H1 (cell line): ENCODE measurements around the gene BABAM2. TPM values are rescaled to one million over a fixed set of nuclear protein-coding genes. Genes with fewer than 3 reads are reported as not detected.

ENCODE experiments used
- CTCF ChIA-PET: fragments of 300-600 bp; sonication (Branson Sonifier 250); formaldehyde crosslinking; loops from one replicate; lab custom pipeline; 2021; ENCODE audit not compliant: partially characterized antibody; lab: Charles Lee
- POLR2A ChIA-PET: fragments of 300-600 bp; sonication (Branson Sonifier 250); formaldehyde crosslinking; loops from one replicate; lab custom pipeline; 2021; ENCODE audit warnings: inconsistent platforms; ENCODE audit not compliant: partially characterized antibody; lab: Charles Lee
- DNase-seq, 2 experiments: peaks; one replicate each; pipeline versions ENCODE4 v3.0.0 to v3.0.0-alpha.2; 2010 to 2022; ENCODE audit warnings: low spot score in 2 of 2, low read depth in 1 of 2, mixed read lengths in 1 of 2
- FAIRE-seq: peaks from 2 replicates; lab custom pipeline; 2011; peaks lifted over from hg19 to GRCh38; lab: Jason Lieb, UNC
- H2AFZ ChIP-seq: 2 replicates; pipeline ENCODE4 v1.8.1; 2012; ENCODE audit warnings: low read length, inconsistent platforms
- H2AK5ac ChIP-seq: 2 replicates; pipeline ENCODE4 v1.6.1; 2013; ENCODE audit warnings: low read depth, low read length
- H2BK120ac ChIP-seq: replicated peaks from 2 replicates; pipeline ENCODE3; 2013; ENCODE audit warnings: low read depth, low read length, inconsistent platforms
- H2BK12ac ChIP-seq: 2 replicates; pipeline ENCODE4 v1.6.1; 2013; ENCODE audit warnings: low read depth, low read length
- H2BK15ac ChIP-seq: 2 replicates; pipeline ENCODE4 v1.6.1; 2013; ENCODE audit warnings: low read length
- H2BK20ac ChIP-seq: 2 replicates; pipeline ENCODE4 v1.6.1; 2013; ENCODE audit warnings: low read length
- H2BK5ac ChIP-seq: 2 replicates; pipeline ENCODE4 v1.6.1; 2013; ENCODE audit warnings: low read depth, low read length
- H3K14ac ChIP-seq: 2 replicates; pipeline ENCODE4 v1.6.1; 2013; ENCODE audit warnings: inconsistent platforms; ENCODE audit not compliant: insufficient read length
- H3K18ac ChIP-seq: 2 replicates; pipeline ENCODE4 v1.6.1; 2013; ENCODE audit warnings: low read length; ENCODE audit errors: extremely low read depth
- H3K23ac ChIP-seq: 2 replicates; pipeline ENCODE4 v1.6.1; 2013; ENCODE audit warnings: inconsistent platforms; ENCODE audit not compliant: insufficient read length
- H3K23me2 ChIP-seq: 2 replicates; pipeline ENCODE4 v1.6.1; 2013; ENCODE audit warnings: low read depth, low read length
- H3K27ac ChIP-seq: 2 replicates; pipeline ENCODE4 v1.6.1; 2011; ENCODE audit warnings: low read depth, low read length, inconsistent platforms
- H3K27me3 ChIP-seq, 4 experiments: replicated peaks in 1 of 4; 1 replicate in 1 of 4; 2 replicates in 3 of 4; pipeline versions ENCODE4 v1.6.1 to v1.8.1; 2011 to 2013; ENCODE audit warnings: low read length in 3 of 4, mild to moderate bottlenecking in 3 of 4, inconsistent platforms in 2 of 4, mixed read lengths in 2 of 4, moderate library complexity in 1 of 4; ENCODE audit not compliant: control insufficient read depth in 3 of 4, insufficient read depth in 3 of 4; ENCODE audit errors: extremely low read depth in 1 of 4
- H3K36me3 ChIP-seq, 4 experiments: 2 replicates each; pipeline versions ENCODE4 v1.6.1 to v1.8.1; 2011 to 2013; ENCODE audit warnings: mild to moderate bottlenecking in 4 of 4, low read length in 3 of 4, moderate library complexity in 2 of 4, control low read depth in 1 of 4, inconsistent platforms in 1 of 4; ENCODE audit not compliant: insufficient read depth in 4 of 4, control insufficient read depth in 2 of 4
- H3K4ac ChIP-seq: replicated peaks from 2 replicates; pipeline ENCODE3; 2013; ENCODE audit warnings: low read length, low read depth, mixed read lengths, inconsistent platforms; ENCODE audit not compliant: insufficient read length
- H3K4me1 ChIP-seq, 4 experiments: replicated peaks in 1 of 4; 1 replicate in 1 of 4; 2 replicates in 3 of 4; pipeline versions ENCODE4 v1.6.1 to v1.8.1; 2011 to 2013; ENCODE audit warnings: low read length in 3 of 4, inconsistent platforms in 2 of 4, mixed read lengths in 1 of 4; ENCODE audit not compliant: insufficient read depth in 4 of 4, control insufficient read depth in 3 of 4
- H3K4me2 ChIP-seq, 2 experiments: 2 replicates each; pipeline versions ENCODE4 v1.6.1 to v1.8.1; 2011 to 2013; ENCODE audit warnings: low read depth in 2 of 2, low read length in 2 of 2, control low read depth in 1 of 2, inconsistent platforms in 1 of 2, mild to moderate bottlenecking in 1 of 2; ENCODE audit not compliant: insufficient read depth in 1 of 2
- H3K4me3 ChIP-seq, 4 experiments: fragments of 200-600, 300-600 bp in 1 of 4; sonication (generic), shearing (Covaris generic), sonication (Bioruptor Twin) in 1 of 4; 2 replicates each; pipeline versions ENCODE4 v1.5.1 to v1.8.1; 2011 to 2016; ENCODE audit warnings: low read length in 4 of 4, low read depth in 3 of 4, control low read depth in 2 of 4, inconsistent platforms in 2 of 4, mild to moderate bottlenecking in 2 of 4, mixed read lengths in 1 of 4, moderate library complexity in 1 of 4; ENCODE audit not compliant: insufficient read depth in 2 of 4; ENCODE audit errors: extremely low read depth in 1 of 4
- H3K56ac ChIP-seq: replicated peaks from 2 replicates; pipeline ENCODE3; 2013; ENCODE audit warnings: low read depth, mild to moderate bottlenecking, mixed read lengths, low read length, inconsistent platforms; ENCODE audit not compliant: insufficient read length
- H3K79me1 ChIP-seq: 2 replicates; pipeline ENCODE4 v1.6.1; 2013; ENCODE audit warnings: low read depth, low read length, control low read depth
- H3K79me2 ChIP-seq, 2 experiments: 2 replicates each; pipeline versions ENCODE4 v1.6.1 to v1.8.1; 2012 to 2013; ENCODE audit warnings: low read length in 2 of 2, mild to moderate bottlenecking in 2 of 2, inconsistent platforms in 1 of 2; ENCODE audit not compliant: insufficient read depth in 2 of 2, control insufficient read depth in 1 of 2
- H3K9ac ChIP-seq, 4 experiments: replicated peaks in 1 of 4; 1 replicate in 1 of 4; 2 replicates in 3 of 4; pipeline versions ENCODE4 v1.6.1 to v1.8.1; 2011 to 2013; ENCODE audit warnings: low read depth in 3 of 4, low read length in 3 of 4, control low read depth in 2 of 4, mild to moderate bottlenecking in 2 of 4, moderate library complexity in 2 of 4, inconsistent platforms in 1 of 4; ENCODE audit errors: extremely low read depth in 1 of 4
- H3K9me3 ChIP-seq, 2 experiments: 2 replicates each; pipeline versions ENCODE4 v1.6.1 to v1.8.1; 2012 to 2013; ENCODE audit warnings: mild to moderate bottlenecking in 2 of 2, moderate library complexity in 2 of 2, control low read depth in 1 of 2, inconsistent platforms in 1 of 2, low read depth in 1 of 2, low read length in 1 of 2, mixed read lengths in 1 of 2; ENCODE audit not compliant: insufficient read depth in 2 of 2
- H4K20me1 ChIP-seq, 2 experiments: replicated peaks in 1 of 2; 2 replicates each; pipeline versions ENCODE3 to v1.8.1; 2011 to 2013; ENCODE audit warnings: inconsistent platforms in 2 of 2, low read length in 2 of 2, mild to moderate bottlenecking in 1 of 2; ENCODE audit not compliant: insufficient read depth in 2 of 2, control insufficient read depth in 1 of 2
- H4K5ac ChIP-seq: 2 replicates; pipeline ENCODE4 v1.6.1; 2013; ENCODE audit warnings: low read length, low read depth, mixed read lengths, inconsistent platforms; ENCODE audit not compliant: insufficient read length
- H4K8ac ChIP-seq: 2 replicates; pipeline ENCODE4 v1.8.0; 2013; ENCODE audit warnings: mild to moderate bottlenecking, moderate library complexity, low read length, inconsistent platforms; ENCODE audit not compliant: insufficient read depth; ENCODE audit errors: extremely low read depth
- H4K91ac ChIP-seq: replicated peaks from 2 replicates; pipeline ENCODE3; 2013; ENCODE audit warnings: low read length, mixed read lengths, inconsistent platforms; ENCODE audit not compliant: insufficient read length
- CBX5 ChIP-seq: fragments of 300-800, 300-1000 bp; sonication (generic); IDR thresholded peaks from 2 replicates; pipeline ENCODE4 v1.7.1; 2016; ENCODE audit warnings: antibody characterized with exemption, low read length, low read depth
- CHD2 ChIP-seq: IDR thresholded peaks from 2 replicates; pipeline ENCODE4 v1.6.1; 2012; ENCODE audit warnings: low read length, improper control_type of control experiment
- GTF2F1 ChIP-seq: IDR thresholded peaks from 2 replicates; pipeline ENCODE4 v1.6.1; 2012; ENCODE audit warnings: low read depth, low read length, improper control_type of control experiment, borderline replicate concordance
- HDAC2 ChIP-seq, 2 experiments: fragments of 300-600 bp in 1 of 2; sonication (generic) in 1 of 2; IDR thresholded peaks; 2 replicates each; pipeline ENCODE4 v1.6.1; 2011 to 2012; ENCODE audit warnings: low read depth in 2 of 2, low read length in 2 of 2, mild to moderate bottlenecking in 2 of 2, moderate library complexity in 2 of 2, borderline replicate concordance in 1 of 2, inconsistent platforms in 1 of 2
- KDM4A ChIP-seq: IDR thresholded peaks from one replicate; pipeline ENCODE4 v1.7.1; 2012; ENCODE audit warnings: low read depth, mild to moderate bottlenecking, moderate library complexity, low read length, inconsistent platforms; ENCODE audit not compliant: severe bottlenecking
- TAF7 ChIP-seq: optimal IDR thresholded peaks from 2 replicates; pipeline ENCODE3; 2011; ENCODE audit warnings: low read depth, mild to moderate bottlenecking, inconsistent platforms, low read length, moderate library complexity, borderline replicate concordance
- WGBS, 2 experiments: shearing (Covaris generic) in 1 of 2; methylation state at CpG; one replicate each; pipeline versions ENCODE4 v1.1.6 to v1.1.7; 2013 to 2015; ENCODE audit warnings: low lambda C conversion rate in 2 of 2, mixed read lengths in 2 of 2, inconsistent platforms in 1 of 2, low coverage in 1 of 2, missing lambda C conversion rate in 1 of 2; ENCODE audit not compliant: insufficient replicate concordance in 2 of 2, insufficient coverage in 1 of 2, insufficient read length in 1 of 2; ENCODE audit errors: extremely low coverage in 1 of 2, missing lambda C conversion rate in 1 of 2; 5-methylcytosine and 5-hydroxymethylcytosine counted together
- polyA plus RNA-seq, 7 experiments: library from polyadenylated mRNA; depleted of rRNA in 3 of 7; stranded (reverse) in 5 of 7; unstranded in 2 of 7; fragments of >200 nt in 5 of 7; fragments of 200-250 nt in 2 of 7; gene quantifications; 1 replicate in 5 of 7; 2 replicates in 1 of 7; 4 replicates in 1 of 7; pipeline versions ENCODE4 v1.2.1 to v1.2.3, GENCODE V29; 2011 to 2013; ENCODE audit warnings: missing spikeins in 2 of 7, mixed read lengths in 2 of 7
- total RNA-seq: library from RNA; stranded (reverse); fragmentation: NEBNext Ultra II Directional; extraction: Animal tissue kit (Norgen Biotek cat#: 25700); gene quantifications from 2 replicates; pipeline ENCODE4 v1.2.1, GENCODE V29; 2021
- TF ChIP-seq, protein P1 (sequence below): IDR thresholded peaks from 2 replicates; pipeline ENCODE4 v1.6.1; 2011; ENCODE audit warnings: low read depth, mild to moderate bottlenecking, low read length; ENCODE audit not compliant: insufficient read depth

Gene BABAM2
- total and polyA plus RNA-seq, 2 of the 8 experiments (the other 6 are each of a cell fraction or from before 2014, with no cell fraction given), result 15.8 to 20.9 TPM

DNA sequence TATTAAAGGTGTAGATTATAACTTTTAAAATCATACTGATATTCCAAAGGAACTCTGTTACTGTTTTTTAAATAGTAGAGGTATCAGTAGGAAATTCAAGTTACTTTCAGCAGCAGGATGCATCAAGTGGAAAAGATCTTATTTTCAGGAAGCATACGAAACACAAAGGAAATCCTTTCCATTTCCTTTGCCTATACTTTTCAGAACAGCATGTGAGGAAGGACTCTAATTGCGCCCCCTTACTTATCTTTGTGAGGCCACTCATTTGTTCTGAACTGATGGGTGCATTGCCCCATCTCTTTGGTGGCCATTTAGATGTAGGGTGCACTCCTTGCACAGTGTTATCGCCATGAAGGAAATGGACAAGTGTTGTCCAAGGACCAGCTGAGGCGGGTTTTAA, 145.3 kb downstream of the BABAM2 start:
- Histone ChIP-seq H4K5ac (no peak overlapping the region), H2BK12ac (no peak overlapping the region), H3K27ac (no peak overlapping the region), H2AFZ (no peak overlapping the region), H3K36me3 (no peaks in the 10 kb centered on the region), H3K9ac (no peak overlapping the region), H3K4me3 (no peak overlapping the region), H3K14ac (no peak overlapping the region), H3K56ac (no peak overlapping the region), H2BK20ac (no peak overlapping the region), H3K4ac (no peak overlapping the region), H3K18ac (no peak overlapping the region), H3K4me2 (no peak overlapping the region), H3K4me1 (peaks cover 0 to 3% (median 0%) of the 10 kb centered on the region in 4 experiments; a peak in 1 of 7 replicates), H3K27me3 (no peaks in the 10 kb centered on the region), H2BK15ac (no peak overlapping the region), H3K79me1 (no peaks in the 10 kb centered on the region), H3K23ac (no peak overlapping the region), H2BK5ac (no peak overlapping the region), H4K20me1 (no peaks in the 10 kb centered on the region), H4K91ac (no peak overlapping the region), H4K8ac (no peak overlapping the region), H3K9me3 (no peaks in the 10 kb centered on the region), H3K79me2 (no peaks in the 10 kb centered on the region), H3K23me2 (no peaks in the 10 kb centered on the region), H2AK5ac (no peak overlapping the region), H2BK120ac (no peak overlapping the region)
- FAIRE-seq, result no peak
- ChIA-PET POLR2A (no interaction called here), CTCF (no interaction called here)
- 83% methylated on average over 4 of the region's 4 CpGs; no CpG with 5 or more reads in 1 of the 2 experiments for WGBS, 2 experiments
- TF ChIP-seq CHD2 (no peak), CBX5 (no peak), KDM4A (no peak), HDAC2 (IDR thresholded peaks at IDR 0.05; ENCODE audit: borderline replicate concordance in 1 of 2, low read depth in 2 of 2, low read length in 2 of 2) (no peak), TAF7 (no peak), GTF2F1 (no peak)
- TF ChIP-seq, protein P1, sequence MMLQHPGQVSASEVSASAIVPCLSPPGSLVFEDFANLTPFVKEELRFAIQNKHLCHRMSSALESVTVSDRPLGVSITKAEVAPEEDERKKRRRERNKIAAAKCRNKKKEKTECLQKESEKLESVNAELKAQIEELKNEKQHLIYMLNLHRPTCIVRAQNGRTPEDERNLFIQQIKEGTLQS, result no peak
- DNase-seq, result no peak
